Measurements from ENCODE around the gene DAND5. TPM values are rescaled to one million over a fixed set of nuclear protein-coding genes. Genes with fewer than 3 reads are reported as not detected.

The DAND5 gene
- total and polyA plus RNA-seq, 10 of the 15 experiments (the other 5 are each of a cell fraction or from before 2014, with no cell fraction given), result 0.06 to 0.15 (median 0.12) TPM; not detected in 5

- TF ChIP-seq NKRF (conservative IDR thresholded peaks at IDR 0.05), result peak; percentile 96
- peak; percentile 39 for TF ChIP-seq SIX5 (IDR thresholded peaks at IDR 0.05; ENCODE audit: low read depth, low read length, severe bottlenecking)
- TF ChIP-seq JUNB (IDR thresholded peaks at IDR 0.05), result no peak
- peak; percentile 97; the same call in 1 of the 2 replicates for TF ChIP-seq TAF1 (IDR thresholded peaks at IDR 0.05; ENCODE audit: borderline replicate concordance, low read depth, low read length)
- no peak for TF ChIP-seq ATF2 (IDR thresholded peaks at IDR 0.05; ENCODE audit: low read length)
- TF ChIP-seq ZNF217 (IDR thresholded peaks at IDR 0.05), result no peak
- TF ChIP-seq PML (IDR thresholded peaks at IDR 0.05; ENCODE audit: low read length), result peak; percentile 82; the same call in 1 of the 2 replicates
- TF ChIP-seq ZNF207 (IDR thresholded peaks at IDR 0.05; ENCODE audit: borderline replicate concordance), result peak; percentile 70; the same call in 1 of the 2 replicates
- TF ChIP-seq MEF2B (IDR thresholded peaks at IDR 0.05; ENCODE audit: partially characterized antibody, poor library complexity, severe bottlenecking), result no peak
- no peak for TF ChIP-seq PAX8 (IDR thresholded peaks at IDR 0.05)
- TF ChIP-seq BCL3 (IDR thresholded peaks at IDR 0.05; ENCODE audit: borderline replicate concordance, insufficient read depth, low read depth, low read length, poor library complexity, severe bottlenecking), result no peak
- no peak for TF ChIP-seq CTCF (IDR thresholded peaks at IDR 0.05 in 2 of 3, conservative IDR thresholded peaks at IDR 0.05 in 1 of 3; ENCODE audit: control insufficient read depth in 2 of 3, extremely low read depth in 1 of 3, insufficient read depth in 1 of 3, low read depth in 3 of 3, low read length in 3 of 3)
- peak; percentile 91 for TF ChIP-seq POLR2AphosphoS5 (IDR thresholded peaks at IDR 0.05; ENCODE audit: low read length)
- TF ChIP-seq KAT2A (conservative IDR thresholded peaks at IDR 0.05; ENCODE audit: control insufficient read depth, low read depth, low read length), result no peak
- TF ChIP-seq HCFC1 (IDR thresholded peaks at IDR 0.05; ENCODE audit: low read length), result peak; percentile 65
- TF ChIP-seq SPI1 (IDR thresholded peaks at IDR 0.05; ENCODE audit: borderline replicate concordance, insufficient read depth, low read depth, low read length), result no peak
- peak; percentile 86 for TF ChIP-seq NR2F1 (conservative IDR thresholded peaks at IDR 0.05)
- TF ChIP-seq MXI1 (IDR thresholded peaks at IDR 0.05; ENCODE audit: low read depth, low read length), result peak; percentile 87
- no peak for TF ChIP-seq IKZF2 (IDR thresholded peaks at IDR 0.05)
- TF ChIP-seq LARP7 (IDR thresholded peaks at IDR 0.05), result peak; percentile 95
- TF ChIP-seq STAT1 (conservative IDR thresholded peaks at IDR 0.05), result 0 out of 2 replicates have a peak, but pooled peaks have one; percentile 17
- no peak for TF ChIP-seq NR2C2 (IDR thresholded peaks at IDR 0.05; ENCODE audit: borderline replicate concordance, control insufficient read depth, insufficient read length, low read depth)
- peak; percentile 90 for TF ChIP-seq MAX (IDR thresholded peaks at IDR 0.05; ENCODE audit: low read depth, low read length)
These were observed 12.7 kb upstream of the DAND5 start, which contains the start of gene GADD45GIP1 (continued) for GRCh38 chr19:12956446-12957388.

All from GM12878 (cell line).